GM18519 (cell line): Measurements from ENCODE around the gene CMKLR1.

Source experiments
- ATAC-seq: cut with Tn5 transposase; IDR thresholded peaks from one replicate; pipeline ENCODE4 v1.9.1; 2021; ENCODE audit warnings: mild to moderate bottlenecking, moderate library complexity; ENCODE audit not compliant: unreplicated experiment, low FRiP score

The CMKLR1 gene

GRCh38 chr12:108337235-108338223 lies 1.6 kb downstream of the CMKLR1 start:
- ATAC-seq = no peak

- peak; percentile 42 for ATAC-seq
Observed at GRCh38 chr12:108335349-108336119, 3.6 kb downstream of the CMKLR1 start.

- peak; percentile 30 for ATAC-seq
Observed at GRCh38 chr12:108333898-108334699, 5.0 kb downstream of the CMKLR1 start.

- ATAC-seq = no peak
Observed at GRCh38 chr12:108332791-108333382, 6.2 kb downstream of the CMKLR1 start.

GRCh38 chr12:108328420-108328819 lies 10.7 kb downstream of the CMKLR1 start:
- ATAC-seq = no peak

GRCh38 chr12:108327621-108328344 lies 11.3 kb downstream of the CMKLR1 start:
- no peak for ATAC-seq

- ATAC-seq = no peak
Observed at GRCh38 chr12:108326254-108326750, 12.8 kb downstream of the CMKLR1 start.

GRCh38 chr12:108325549-108325948 lies 13.6 kb downstream of the CMKLR1 start:
- ATAC-seq = no peak

GRCh38 chr12:108325018-108325358 lies 14.1 kb downstream of the CMKLR1 start:
- ATAC-seq = no peak

GRCh38 chr12:108324351-108325017 lies 14.6 kb downstream of the CMKLR1 start:
- no peak for ATAC-seq

- ATAC-seq = no peak
Observed at GRCh38 chr12:108323581-108323980, 15.5 kb downstream of the CMKLR1 start.

- no peak for ATAC-seq
Observed at GRCh38 chr12:108322998-108323397, 16.1 kb downstream of the CMKLR1 start.

GRCh38 chr12:108321688-108322087 lies 17.4 kb downstream of the CMKLR1 start:
- no peak for ATAC-seq

GRCh38 chr12:108320507-108321293 lies 18.4 kb downstream of the CMKLR1 start:
- ATAC-seq = peak; percentile 49

GRCh38 chr12:108319277-108320234 lies 19.6 kb downstream of the CMKLR1 start:
- ATAC-seq = no peak

GRCh38 chr12:108318472-108319275 lies 20.4 kb downstream of the CMKLR1 start:
- no peak for ATAC-seq
